Stimulated activated CD8-positive, alpha-beta memory T cell treated with anti-CD3 and anti-CD28 coated beads, Interleukin-4, amount 100 ng/mL, for 1 hour (primary cell): Measurements from ENCODE around the gene GPRC5C.
"Not testable (repeated sequence)": the region's sequence is repeated elsewhere in the genome, so short reads cannot be mapped to it uniquely, and the experiment has no call there.

Source experiments
- DNase-seq, 2 donors: peaks; one replicate each; pipeline ENCODE4 v3.0.0-alpha.2; 2020; ENCODE audit warnings: low read depth in 2 of 2, low spot score in 1 of 2

Gene GPRC5C

GRCh38 chr17:74471341-74471740 is 39.5 kb downstream of the GPRC5C start:
- no peak for DNase-seq

DNA sequence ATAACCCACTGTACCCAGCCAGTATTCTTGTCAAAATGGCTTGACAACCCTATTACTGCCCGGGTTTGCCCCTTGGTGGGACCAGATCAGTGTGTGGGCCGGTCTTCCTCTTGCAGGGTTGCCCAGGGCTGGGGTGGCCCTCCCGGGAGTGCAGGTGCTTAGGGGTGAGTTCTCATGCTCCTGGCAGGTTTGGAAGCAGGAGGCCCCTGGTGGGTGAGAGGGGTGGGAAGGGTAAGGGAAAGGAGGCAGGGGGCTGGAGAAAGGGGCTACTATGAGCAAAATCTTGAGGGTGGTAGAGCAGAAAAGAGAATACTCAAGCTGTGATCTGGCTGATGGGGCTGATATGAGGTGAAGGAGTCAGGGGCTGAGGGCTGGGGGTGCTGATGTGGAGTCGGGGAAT is 41.0 kb downstream of the GPRC5C start:
- DNase-seq, result no peak

- no peak for DNase-seq
Observed at GRCh38 chr17:74473294-74473693, 41.4 kb downstream of the GPRC5C start.

- DNase-seq, result no peak
Observed at GRCh38 chr17:74474043-74474792, 42.3 kb downstream of the GPRC5C start.

- DNase-seq, result no peak
Observed at GRCh38 chr17:74475189-74475588, 43.3 kb downstream of the GPRC5C start.

DNA sequence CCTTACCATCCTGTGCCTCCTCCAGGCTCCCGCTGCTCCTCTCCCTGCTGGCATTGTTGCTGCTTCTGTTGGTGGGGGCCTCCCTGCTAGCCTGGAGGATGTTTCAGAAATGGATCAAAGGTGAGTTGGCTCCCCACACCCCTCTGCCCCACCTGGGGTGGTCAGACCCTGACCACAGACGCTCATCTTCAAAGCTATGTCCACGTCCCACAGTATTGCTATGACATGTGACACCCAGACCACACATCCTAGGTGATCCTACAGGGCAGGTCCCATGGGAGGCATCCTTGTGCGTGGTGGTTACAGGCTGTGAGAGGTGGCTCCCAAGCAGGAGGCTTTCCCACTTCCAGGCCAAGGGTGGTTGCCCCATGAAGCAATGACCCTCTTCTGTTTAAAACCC is 45.5 kb downstream of the GPRC5C start:
- no peak for DNase-seq

DNA sequence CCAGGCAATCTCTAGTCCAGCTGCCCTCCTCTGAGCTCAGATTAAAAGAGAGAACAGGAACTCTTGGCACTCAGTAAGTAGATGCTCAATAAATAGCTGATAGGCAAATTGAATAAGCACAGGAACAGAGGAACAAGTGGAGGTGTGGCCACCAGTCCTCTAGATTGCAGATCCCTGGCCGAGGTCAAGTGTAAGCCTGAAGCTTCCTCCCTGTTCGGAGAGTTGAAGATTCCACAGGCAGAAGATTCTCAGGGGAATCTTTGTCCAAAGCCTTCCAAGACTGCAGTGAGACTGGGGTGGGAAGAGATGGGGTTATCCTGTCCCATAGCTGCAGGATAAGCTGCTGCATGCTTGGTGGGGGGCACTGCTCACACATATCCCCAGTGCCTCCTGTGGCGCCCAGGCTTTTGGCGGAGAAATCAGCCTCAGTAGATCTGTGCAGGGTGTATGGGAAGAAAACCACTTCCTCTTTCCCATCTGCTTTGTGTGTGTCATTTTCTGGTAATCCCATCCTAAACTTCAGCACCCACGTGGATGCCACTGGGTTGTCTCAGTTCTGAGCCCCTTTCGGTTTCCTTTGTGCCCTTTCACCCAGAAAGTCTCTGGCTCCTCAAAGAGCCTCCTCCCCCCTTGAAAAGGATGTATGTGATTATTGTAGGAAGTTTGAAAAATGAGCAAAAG is 46.7 kb downstream of the GPRC5C start:
- no peak for DNase-seq

GRCh38 chr17:74480290-74480689 is 48.4 kb downstream of the GPRC5C start:
- DNase-seq, result no peak

DNA sequence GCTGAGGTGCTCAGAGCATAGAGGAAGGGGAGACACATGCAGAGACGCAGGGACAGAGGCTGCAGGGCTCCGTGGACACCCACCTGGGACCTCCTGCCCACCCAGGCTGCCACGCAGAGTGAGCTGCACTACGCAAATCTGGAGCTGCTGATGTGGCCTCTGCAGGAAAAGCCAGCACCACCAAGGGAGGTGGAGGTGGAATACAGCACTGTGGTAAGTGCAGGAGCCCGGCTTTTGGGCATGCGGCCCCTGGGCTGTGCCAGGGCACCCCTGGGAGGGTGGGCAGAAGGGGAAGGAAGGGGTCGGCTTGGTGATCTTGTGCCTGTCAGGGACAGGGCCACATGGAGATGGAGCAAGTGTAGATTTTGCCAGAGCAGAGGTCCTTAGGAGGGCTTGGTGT is 49.7 kb downstream of the GPRC5C start:
- no peak for DNase-seq

GRCh38 chr17:74484066-74484465 is 52.2 kb downstream of the GPRC5C start:
- DNase-seq, result no peak

DNA sequence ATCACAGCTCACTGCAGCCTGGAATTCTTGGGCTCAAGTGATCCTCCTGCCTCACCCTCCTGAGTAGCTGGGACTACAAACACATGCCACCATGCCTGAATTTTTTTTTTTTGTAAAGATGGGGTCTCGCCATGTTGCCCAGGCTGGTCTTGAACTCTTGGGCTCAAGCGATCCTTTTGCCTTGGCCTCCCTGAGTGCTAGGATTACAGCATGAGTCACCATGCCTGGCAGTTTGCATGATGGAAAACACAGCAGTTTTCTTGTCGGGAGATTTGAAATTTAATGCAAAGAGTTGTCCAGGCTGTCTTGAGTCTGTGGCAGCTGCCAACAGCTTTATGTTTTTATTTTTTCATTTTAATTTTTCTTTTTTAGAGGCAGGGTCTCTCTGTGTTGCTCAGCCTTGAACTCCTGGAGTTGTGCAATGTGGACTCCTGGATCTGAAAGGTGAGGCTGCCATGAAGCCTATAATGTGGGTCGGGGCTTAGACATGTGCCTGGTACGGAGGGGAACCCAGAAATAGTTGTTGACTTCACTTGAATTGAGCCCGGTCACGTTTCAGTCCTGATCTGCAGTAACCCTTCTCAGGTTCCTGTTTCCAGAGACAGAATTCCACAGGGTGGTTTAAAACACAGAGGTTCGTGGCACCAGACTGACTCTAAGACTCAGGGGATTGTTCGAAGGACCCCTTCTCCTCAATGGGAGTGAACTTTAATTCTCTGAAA is 53.3 kb downstream of the GPRC5C start:
- no peak for DNase-seq

DNA sequence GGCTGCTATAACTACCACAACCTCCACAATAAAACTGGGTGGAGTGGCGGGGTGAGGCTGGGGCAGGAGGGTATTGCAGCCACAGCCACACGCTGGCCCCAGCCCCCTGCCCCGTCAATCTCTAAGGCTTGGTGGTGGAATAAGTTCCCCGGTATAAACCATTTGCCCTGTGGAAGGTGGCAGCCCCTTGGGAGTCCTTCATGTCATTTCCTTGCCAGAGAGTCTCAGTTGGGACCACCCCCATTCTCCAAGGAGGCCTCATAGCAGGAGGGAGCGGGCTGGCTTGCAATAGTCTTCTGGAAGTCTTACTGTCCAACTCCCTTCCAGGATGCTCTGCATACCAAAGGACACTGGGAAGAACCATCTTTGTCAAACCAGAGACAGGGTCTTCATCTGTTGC is 54.0 kb downstream of the GPRC5C start:
- no peak for DNase-seq

DNA sequence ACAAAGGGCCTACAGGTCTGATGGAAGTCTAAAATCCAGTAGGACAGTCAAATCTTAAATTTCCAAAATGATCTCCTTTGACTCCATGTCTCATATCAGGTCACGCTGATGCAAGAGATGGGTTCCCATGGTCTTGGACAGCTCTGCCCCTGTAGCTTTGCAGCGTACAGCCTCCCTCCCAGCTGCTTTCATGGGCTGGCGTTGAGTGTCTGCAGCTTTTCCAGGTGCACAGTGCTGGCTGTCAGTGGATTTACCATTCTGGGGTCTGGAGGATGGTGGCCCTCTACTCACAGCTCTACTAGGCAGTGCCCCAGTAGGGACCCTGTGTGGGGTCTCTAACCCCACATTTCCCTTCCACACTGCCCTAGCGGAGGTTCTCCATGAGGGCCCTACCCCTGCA is 56.4 kb downstream of the GPRC5C start:
- DNase-seq, result not testable (repeated sequence)

- DNase-seq, result no peak
Observed at GRCh38 chr17:74490716-74491115, 58.8 kb downstream of the GPRC5C start.

GRCh38 chr17:74491626-74492025 is 59.7 kb downstream of the GPRC5C start:
- no peak for DNase-seq

DNA sequence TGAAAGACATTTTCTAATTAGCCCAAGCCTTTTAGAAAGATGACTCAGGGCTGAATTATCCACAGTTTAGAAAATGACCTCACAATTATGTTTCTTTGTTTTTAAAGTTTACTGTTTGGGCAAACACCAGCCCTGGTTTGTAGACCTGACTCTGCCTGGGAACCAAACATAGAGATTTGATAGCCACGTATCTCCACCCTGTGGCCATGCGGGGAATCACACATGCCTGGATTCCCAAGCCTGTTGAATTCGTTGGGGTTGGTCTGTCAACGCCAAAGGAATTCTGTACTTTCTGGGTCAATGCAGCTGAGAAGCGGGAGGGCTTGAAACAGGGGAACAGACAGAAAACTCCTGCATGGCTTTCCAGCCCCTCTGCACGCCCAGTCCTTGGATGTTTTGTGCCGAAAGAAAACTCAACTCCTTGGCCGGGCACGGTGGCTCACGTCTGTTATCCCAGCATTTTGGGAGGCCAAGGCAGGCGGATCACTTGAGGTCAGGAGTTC is 61.5 kb downstream of the GPRC5C start:
- peak in 1 of 2 donors; percentile 55 for DNase-seq
